DMS79 (cell line): ENCODE results near the gene JAGN1.
"Not testable (repeated sequence)": the region's sequence is repeated elsewhere in the genome, so short reads cannot be mapped to it uniquely, and the experiment has no call there.

ENCODE experiments used
- DNase-seq: peaks from one replicate; lab custom pipeline; 2025; lab: John Stamatoyannopoulos, UW

JAGN1 gene

DNA sequence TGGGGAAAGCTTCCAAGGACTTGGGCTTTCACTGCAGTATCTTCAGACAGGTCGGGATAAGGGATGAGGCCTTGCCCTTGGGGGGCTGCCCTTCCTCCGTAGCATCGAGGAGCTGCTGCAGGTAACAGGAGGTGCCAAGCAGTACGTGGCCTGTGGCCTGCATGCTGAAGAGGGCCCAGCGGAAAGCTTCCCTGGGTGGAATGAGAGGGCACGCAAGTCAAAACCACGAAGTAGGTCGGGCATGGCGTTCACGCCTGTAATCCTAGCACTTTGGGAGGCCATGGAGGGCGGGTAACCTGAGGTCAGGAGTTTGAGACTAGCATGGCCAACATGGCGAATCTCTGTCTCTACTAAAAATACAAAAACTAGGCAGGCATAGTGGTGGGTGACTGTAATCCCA, 23.3 kb upstream of the JAGN1 start:
- DNase-seq, result no peak

DNA sequence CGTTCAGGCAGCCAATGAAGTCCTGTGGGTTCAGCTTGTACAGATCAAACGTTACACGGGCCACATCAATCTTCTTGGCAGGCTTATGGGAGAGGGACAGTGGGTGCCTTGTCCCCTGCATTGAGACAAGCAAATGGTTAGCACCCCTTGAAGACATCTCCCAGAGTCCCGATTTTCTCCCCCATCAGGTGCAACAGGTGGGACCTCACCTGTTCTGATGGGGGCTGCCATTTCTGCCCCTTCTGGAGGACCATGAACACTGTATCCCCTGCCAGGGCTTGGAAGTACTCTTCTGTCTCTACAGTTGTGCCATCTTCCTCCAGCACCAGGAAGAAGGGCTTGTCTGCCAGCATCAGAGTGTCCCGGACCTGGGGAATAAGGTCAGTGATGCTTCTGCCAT, 20.5 kb upstream of the JAGN1 start:
- DNase-seq, result no peak

DNA sequence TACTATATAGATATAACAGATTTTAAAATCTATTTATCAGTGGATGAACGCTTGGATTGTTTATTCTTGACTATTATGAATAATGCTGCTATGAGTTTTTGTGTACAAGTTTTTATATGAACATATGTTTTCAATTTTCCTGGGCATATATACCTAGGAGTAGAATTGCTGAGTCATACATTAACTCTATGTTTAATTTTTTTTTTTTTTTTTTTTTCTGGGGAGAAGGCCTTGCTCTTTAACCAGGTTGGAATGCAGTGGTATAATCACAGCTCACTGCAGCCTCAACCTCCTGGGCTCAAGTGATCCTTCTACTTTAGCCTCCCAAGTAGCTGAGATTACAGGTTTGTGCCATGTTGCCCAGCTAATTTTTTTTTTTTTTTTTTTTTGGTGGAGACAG, 19.4 kb upstream of the JAGN1 start:
- no peak for DNase-seq

DNA sequence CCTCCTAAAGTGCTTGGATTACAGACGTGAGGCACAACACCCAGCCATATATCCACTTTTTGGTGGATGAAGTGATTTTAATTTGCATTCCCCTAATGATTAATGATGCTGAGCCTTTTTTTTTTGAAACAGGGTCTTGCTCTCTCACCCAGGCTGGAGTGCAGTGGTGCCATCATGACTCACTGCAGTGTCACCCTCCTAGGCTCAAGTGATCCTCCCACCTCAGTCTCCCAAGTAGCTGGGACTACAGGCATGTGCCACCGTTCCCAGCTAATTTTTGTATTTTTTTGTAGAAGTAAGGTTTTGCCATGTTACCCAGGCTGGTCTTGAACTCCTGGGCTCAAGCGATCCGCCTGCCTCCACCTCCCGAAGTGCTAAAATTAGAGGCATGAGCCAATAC, 18.3 kb upstream of the JAGN1 start:
- not testable (repeated sequence) for DNase-seq

DNA sequence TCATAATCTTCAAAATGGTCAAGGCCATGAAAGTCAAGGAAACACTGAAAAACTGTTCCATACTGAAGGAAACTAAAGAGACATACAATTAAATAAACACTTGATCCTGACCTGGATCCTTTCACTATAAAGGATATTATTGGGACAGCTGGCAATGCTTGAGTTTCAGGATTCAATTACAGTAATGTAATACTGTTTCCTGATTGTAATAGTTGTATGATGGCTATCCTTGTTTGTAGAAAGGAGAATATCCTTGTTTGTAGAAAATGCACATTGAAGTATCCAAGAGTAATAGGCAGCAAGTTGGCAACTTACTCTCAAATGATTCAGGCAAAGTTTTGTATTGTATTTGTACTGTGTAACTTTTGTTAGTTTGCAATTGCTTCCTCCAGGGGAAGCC, 15.0 kb upstream of the JAGN1 start:
- DNase-seq, result no peak

DNA sequence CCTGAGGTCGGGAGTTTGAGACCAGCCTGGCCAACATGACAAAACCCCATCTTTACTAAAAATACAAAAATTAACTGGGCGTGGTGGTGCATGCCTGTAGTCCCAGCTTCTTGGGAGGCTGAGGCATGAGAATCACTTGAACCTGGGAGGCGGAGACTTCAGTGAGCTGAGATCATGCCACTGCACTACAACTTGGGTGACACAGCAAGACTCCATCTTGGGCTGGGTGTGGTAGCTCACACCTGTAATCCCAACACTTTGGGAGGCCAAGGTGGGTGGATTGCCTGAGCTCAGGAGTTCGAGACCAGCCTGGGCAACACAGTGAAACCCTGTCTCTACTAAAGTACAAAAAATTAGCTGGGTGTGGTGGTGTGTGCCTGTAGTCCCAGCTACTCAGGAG, 14.2 kb upstream of the JAGN1 start:
- not testable (repeated sequence) for DNase-seq

DNA sequence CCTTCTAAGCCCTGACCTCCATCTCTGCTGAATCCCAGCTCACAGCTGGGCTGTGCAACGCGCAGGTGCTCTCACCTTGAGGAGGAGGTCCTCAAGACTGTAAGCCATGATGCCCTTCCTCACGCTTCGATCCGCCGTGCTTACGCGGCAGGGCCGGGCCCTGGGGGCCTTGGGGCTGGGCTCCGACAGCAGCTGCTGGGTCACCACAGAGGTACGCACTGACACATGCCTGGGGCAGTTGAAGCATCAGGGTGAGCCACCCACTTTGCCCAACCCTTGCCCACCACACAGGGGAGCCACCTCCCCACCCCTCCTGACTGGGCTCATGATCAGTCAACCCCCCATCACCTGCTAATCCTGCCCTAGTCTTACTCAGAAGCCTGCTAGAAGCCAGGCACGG, 13.4 kb upstream of the JAGN1 start:
- no peak for DNase-seq

DNA sequence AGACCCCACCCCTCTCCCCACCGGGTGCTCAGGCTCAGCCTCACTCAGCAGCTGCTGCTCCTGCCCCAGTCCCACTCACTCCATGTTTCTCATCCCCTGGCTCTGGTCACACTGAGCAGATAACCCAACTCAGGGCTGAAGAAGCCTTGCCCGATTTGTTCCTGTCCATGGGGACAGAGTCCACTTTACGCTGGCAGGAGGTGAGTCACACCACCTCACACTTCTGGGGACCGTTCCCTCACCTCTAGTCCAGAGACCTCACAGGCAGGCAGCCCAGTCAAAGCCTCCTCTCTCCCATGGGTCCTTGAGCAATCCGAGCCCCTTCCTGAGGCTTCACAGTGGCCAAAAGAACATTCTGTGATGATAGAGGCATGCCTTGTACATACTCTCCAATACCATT, 11.7 kb upstream of the JAGN1 start:
- DNase-seq, result no peak

DNA sequence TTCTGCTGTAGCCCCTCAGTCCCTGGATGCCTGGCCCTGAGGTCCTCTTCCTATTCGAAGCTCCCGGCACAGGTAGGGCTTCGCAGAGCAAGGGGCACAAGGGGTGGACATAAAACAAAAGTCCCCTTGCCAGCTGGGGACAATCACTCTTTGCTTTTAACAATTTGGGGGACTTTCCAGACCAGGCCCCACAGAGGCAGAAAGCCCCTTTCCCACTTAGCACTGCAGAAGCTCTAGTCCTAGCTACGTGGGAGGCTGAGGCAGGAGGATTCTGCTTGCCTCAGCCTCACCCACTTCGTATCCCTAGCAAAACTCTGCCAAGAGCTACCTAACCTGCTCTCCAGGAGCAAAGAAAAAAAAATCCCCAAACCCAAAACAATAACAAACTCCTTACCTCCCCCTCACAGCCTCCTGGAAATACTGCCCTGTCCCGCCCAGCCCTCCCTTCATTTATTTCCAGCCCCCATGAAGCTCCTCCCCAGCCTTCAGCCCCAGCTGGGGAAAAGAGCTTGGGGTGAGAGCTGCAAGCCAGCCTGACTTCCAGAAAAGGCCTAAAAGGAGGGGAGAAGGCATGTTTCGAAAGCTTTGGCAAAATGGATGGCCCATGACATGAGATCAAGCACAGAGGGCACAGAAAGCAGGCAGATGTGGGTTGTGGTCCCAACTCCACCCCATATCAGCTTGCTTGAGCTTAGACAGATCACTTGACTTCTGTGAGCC, 10.4 kb upstream of the JAGN1 start, which contains the start of gene CIDEC:
Gene CIDEC, minus strand, starts transcription at position 424 of the 720 bp plus-strand sequence. CDS start 1,767 bp downstream, outside the sequence.
- DNase-seq, result no peak

DNA sequence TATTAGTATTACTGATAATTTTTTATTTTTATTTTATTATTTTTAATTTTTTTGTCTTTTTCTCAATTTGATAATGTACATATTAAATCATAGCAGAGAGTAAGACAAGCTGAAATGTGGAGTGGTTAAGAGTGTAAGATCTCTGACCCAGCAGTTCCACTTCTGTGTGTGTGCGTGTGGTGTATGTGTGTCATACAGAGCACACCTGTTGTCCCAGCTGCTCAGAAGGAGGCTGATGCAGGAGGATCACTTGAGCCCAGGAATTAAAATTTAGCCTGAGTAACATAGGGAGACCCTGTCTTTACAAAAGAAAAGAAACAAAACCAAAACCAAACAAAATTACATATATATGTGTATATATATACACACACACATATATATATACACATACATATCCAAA, 9.0 kb upstream of the JAGN1 start:
- DNase-seq, result no peak

DNA sequence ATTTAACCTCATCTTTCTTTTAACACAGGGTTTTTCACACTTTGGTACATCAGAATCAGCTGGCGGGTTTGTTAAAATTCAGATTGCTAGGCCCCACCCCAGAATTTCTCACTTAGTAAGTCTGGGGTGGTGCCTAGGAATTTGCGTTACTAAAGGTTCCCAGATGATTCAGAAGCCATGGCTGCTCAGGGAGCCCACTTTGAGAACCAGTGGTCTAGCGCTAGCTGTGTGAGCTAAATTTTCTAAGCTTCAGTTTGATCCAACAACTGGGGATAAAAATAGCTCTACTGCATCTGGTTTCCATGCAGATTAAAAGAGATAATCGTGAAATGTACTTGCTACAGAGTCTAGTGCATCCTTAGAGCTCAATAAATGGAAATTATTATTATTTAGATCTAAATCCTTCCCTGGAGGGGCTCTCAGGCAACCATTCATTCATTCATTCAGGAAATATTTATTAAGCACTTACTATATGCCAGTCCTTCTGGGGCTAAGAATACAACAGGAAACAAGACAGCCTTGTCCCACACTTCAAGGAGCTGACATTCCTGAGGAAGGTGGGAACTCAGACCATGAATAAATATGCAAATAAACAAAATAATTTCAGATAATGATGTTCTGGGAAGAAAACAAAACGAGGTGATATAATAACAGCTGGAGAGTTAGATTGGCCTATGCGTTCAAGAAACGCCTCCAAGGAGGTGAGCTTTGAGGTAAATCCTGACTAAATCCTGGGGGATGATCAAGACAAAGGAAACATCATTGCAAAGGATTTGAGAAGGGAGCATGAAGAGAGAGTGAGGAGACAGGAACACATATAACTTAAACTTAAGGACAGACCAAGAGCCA, 6.5 kb upstream of the JAGN1 start:
- DNase-seq, result no peak

DNA sequence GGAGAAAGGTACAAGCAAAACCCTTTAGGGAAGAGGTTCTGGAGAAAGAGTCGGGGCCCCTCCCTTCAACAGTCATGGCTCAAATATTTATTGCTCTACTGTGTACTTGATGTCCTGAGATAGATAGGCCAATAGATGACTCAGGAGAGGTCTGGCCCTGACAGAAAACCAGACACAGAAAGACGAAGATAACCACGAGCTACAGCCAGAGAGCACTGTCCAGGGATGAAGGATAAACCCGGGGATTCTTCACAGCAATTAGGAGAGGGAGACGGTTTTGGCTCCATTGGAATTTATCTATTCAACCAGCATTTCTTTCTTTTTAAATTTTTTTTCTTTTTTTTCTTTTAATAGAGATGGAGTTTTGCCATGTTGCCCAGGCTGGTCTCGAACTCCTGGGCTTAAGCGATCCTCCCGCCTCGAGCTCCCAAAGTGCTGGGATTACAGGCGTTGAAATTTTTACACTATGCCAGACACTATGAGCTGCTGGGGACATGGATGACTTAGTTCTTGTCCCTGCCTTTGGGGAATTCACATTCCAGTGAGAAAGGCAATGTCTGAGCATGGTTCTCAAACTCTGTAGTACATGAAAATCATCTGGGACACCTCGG, 5.8 kb upstream of the JAGN1 start:
- DNase-seq, result no peak

DNA sequence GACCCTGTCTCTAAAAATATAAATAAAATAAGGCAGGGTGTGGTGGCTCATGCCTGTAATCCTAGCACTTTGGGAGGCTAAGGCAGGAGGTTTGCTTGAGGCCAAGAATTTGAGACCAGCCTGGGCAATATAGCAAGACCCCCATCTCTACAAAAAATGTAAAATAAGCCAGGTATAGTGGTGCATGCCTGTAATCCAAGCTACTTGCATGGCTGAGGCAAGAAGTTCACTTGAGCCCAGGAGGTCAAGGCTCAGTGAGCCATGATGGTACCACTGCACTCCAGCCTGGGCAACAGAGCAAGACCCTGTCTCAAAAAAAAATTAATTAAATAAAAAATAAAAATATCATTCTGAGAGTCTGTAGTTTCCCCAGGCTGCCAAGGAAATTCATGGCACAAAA, 4.1 kb upstream of the JAGN1 start:
- no peak for DNase-seq

DNA sequence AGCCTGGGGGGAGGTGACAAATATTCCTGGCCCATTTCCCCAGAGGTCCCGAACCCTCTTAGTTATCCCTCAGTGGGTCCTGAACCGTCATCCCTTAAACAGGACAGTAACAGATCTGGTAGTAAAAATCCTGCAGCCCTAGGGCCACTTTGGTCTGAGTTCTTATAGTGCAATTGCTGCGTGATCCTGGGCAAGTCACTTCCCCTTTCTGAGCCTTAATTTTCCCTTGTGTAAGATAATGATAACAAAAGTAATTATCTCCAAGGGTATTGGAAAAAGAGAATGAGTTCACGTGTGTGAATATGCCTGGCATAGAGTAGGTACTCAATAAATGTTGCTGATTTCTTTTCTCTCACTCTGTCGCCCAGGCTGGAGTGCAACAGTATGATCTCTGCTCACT, 2.9 kb upstream of the JAGN1 start:
- DNase-seq, result no peak

DNA sequence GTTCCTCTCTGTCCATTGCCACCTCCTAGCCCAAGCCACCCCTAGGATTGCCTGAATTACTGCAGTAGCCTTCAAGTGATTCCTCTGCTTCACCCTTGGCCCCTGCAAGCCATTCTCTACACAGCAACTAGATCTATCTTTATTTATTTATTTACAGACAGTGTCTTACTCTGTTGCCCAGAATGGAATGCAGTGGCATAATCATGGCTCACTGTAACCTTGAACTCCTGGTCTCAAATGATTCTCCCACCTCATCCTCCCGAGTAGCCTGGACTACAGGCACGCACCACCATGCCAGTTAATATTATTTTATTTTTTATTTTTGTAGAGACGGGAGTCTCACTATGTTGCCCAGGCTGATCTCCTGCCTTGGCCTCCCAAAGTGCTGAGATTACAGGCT, 1.9 kb upstream of the JAGN1 start:
- no peak for DNase-seq

DNA sequence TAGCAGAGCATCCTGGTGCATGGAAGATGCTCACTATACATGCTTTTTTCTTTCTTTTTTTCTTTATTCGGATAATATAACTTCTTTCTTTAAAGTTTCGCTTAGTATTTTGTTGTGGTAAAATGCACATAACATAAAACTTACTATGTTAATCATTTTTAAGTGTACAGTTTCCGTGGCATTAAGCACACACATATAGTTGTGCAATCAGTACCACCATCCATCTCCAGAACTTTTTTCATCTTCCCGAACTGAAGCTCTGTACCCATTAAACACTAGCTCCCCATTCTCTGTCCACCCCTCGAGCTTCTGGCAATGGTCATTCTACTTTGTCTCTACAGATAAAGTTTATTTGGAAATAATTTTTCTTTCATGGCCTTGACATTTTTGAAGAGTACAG, 1.0 kb upstream of the JAGN1 start:
- no peak for DNase-seq

DNA sequence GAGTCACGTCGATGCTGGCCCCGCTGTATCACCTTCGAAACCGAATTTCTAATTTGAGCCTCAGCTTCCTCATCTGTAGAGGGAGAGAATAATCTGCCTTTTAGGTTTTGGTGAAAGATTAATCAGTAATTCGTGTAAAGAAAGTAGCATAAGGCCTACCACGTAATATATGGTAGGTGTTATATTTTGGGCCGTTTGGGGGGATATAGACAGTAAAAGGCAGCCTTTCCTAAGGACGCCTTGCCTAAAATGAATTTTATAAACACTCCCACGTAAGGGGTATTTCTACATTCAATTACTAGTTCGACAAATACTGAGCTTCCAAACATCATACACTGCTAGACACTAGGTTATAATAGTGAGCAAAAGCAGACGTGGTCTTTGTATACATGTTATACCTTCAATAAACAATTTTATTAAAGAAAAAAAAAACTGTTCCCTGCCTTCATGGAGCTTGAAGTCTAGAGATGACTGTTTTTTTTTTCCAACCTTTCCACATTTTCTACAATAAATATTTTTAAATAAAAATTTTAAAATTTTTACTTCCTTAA, 737 bp downstream of the JAGN1 start:
- no peak for DNase-seq

DNA sequence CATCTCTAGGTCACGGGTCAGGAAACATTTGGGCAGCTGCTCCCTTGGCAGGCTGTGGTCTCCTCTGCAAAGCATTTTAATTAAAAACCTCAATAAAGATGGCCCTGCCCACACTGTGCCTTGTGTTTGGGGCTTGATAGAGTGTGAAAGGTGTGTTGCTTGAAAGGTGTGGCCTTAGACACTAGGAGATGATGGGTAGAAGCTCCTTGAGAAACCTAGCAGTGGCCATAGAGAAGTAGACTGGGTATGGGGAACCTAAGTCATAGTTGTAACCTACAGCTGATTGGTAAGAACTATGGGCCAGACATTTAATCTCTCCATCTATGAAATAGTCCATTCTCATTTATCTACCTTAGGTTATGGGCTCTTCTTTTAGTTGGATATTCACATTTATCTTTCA, 3.3 kb downstream of the JAGN1 start:
- DNase-seq, result no peak

DNA sequence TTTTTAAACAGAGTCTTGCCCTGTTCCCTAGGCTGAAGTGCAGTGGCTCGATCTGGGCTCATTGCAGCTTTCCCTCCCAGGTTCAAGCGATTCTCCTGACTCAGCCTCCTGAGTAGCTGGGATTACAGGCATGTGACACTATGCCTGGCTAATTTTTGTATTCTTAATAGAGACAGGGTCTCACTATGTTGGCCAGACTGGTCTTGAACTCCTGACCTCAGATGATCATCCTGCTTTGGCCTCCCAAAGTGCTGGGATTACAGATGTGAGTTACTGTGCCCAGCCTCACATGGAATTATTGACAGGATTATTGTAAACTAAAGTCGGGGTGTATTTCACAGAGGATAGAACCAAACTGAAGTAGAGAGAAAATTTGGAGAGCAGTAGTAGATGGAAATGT, 5.3 kb downstream of the JAGN1 start:
- DNase-seq, result not testable (repeated sequence)

DNA sequence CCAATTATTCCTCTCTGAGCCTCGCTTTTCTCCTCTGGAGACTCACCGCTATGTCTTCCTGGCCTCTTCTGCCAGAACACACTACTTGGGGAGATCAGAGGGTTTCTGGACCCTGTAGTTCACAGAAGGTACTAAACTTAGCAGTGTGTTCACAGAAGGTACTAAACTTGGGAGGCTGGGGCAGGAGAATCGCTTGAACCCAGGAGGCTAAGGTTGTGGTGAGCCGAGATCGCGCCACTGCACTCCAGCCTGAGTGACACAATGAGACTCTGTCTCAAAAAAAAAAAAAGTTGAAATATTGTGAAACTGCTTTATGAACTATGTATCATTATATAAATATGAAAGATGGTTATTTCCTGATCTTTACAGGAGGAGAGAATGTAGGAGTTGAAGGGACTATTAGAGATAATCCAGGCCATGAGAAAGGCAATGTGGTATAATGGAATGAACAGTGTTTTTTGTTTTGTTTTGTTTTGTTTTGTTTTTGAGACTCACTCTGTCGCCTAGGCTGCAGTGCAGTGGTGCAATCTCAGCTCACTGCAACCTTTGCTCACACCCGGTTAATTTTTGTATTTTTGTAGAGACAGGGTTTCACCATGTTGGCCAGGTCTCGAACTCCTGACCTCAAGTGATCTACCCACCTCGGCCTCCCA, 6.5 kb downstream of the JAGN1 start:
- not testable (repeated sequence) for DNase-seq

DNA sequence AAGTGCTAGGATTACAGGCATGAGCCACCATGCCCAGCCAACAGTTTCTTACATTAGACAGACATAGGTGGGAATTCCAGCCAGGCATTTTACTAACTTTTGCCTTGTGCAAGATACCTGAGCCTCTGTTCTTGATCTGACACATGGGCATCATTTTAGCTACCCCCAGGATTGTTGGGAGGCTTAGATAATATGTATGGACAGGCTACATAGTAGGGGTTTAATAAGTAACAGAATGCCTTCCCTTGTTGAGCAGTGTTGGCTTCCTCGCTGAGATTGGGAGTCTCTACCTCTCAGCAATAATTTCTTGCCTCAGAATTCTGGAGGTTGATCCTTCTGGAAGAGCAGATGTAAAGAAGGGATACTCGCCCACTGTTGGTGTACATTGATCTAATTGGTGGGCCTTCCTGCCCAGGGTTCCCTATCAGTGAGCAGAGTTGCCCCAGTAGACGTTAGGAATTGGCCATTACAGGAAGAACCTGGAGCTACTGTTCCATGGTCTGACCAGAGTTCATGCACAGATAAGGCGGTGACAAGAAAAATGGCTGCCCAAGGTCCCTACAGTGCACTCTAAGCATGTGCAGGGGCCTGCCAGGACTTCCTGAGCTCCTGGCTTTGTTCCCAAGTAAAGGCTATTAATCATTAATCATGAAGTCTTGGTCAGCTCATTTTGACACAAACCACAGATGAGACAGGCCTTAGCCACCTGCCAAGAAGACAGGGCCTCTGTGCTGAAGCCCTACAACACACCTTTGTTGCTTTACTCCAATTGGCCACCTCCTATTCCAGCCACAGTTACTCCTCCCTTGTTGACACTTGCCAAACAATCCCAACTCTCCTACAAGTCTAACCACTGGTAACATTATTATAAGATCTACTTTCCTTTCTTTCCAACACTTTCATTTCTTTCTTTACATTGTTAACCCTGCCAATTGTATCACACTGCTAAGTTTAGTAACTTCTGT, 7.3 kb downstream of the JAGN1 start:
- no peak for DNase-seq
